GM18508 (cell line): Measurements from ENCODE around the gene AGXT.

Experiments used
- ATAC-seq: cut with Tn5 transposase; IDR thresholded peaks from one replicate; pipeline ENCODE4 v1.9.1; 2021; ENCODE audit warnings: moderate number of reproducible peaks; ENCODE audit not compliant: insufficient read depth, unreplicated experiment

Gene AGXT

DNA sequence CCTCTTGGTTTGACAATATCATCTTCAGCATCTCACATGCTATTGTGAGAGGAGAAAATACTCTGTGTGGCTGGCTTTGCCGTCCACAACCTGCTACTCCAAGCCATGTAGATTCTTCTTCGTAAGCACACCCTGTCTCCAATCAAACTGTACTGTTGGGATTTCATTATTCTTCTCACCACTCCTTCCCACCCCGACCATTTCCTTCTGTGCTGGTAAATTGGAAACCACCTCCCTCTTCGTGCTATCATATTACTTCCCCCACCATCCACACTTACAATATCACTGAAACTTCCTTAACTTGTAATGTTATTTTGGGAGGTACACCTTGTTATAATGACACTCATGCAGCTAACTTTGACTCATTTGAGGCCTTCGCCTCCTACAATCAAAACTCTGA is 3.2 kb upstream of the AGXT start:
- no peak for ATAC-seq

- ATAC-seq: no peak
These were observed 708 bp downstream of the AGXT start for GRCh38 chr2:240869109-240869955.

GRCh38 chr2:240869956-240870875 is 1.6 kb downstream of the AGXT start:
- no peak for ATAC-seq

DNA sequence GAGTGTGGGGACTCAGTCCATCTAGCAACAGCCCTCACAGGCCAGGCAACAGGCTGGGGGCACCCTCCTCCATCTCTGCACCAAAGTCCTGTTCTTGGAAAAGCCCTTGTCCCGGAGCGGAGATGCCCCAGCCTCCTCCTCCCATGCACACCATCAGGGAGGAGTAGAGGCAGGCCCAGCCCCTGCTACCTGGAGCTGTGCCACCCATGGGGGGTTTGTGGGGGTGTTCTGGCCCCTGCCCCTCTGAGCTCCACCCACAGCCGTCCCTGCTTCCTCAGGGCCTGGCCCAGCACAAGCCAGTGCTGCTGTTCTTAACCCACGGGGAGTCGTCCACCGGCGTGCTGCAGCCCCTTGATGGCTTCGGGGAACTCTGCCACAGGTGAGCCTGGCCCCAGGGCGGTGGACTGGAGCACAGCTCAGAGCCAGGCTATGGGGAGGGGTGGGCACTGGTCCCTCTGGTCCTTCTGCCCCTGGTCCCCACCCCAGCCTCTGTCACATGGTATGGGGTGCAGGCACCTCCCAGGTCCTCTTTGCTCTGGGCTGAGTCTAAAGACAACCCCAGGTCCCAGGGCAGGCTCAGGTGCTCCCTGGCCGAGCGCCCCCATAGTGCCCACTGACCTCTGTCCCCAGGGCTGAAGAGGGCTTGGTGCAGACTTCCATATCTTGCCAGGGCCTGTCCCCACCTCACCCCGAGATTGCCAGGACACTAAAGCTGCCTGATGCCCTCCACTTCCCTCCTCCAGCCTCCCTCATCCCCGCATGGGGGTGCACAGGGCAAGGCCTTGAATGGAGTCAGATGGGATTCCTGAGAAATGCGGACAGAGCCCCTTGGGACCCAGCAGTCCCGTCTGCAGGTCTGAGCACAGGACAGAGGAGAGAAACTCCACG is 2.7 kb downstream of the AGXT start:
- ATAC-seq: no peak

DNA sequence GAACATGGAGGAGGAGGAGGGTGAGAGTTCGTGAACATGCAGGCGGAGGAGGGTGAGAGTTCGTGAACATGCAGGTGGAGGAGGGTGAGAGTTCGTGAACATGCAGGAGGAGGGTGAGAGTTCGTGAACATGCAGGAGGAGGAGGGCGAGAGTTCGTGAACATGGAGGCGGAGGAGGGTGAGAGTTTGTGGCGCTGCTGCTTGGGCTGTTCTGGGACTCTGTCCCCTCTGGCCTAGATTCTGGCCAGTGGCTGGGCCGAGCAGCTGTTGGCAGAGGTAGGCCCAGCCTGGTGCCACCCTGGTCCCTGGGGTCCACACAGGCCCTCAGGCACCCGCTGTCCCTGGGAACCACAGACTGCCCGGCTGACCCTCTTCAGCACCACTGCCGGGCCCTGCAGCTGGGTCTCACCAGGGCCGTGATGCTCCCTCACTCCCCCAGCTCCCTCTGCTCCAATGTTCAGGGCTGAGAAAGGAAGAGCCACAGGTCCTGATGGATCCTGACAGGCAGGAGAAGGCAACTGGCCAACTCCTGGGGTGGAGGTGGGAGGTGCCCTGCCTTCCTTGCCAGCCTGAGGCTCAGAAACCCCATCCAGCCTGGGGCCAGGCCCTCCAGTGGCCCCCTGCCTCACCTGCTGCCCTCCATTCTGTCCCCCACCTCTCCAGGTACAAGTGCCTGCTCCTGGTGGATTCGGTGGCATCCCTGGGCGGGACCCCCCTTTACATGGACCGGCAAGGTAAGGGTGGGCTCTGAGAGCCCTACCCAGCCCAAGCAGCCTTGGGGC is 3.9 kb downstream of the AGXT start:
- ATAC-seq: no peak

- ATAC-seq: no peak
These were observed 4.6 kb downstream of the AGXT start for GRCh38 chr2:240873098-240873788.

DNA sequence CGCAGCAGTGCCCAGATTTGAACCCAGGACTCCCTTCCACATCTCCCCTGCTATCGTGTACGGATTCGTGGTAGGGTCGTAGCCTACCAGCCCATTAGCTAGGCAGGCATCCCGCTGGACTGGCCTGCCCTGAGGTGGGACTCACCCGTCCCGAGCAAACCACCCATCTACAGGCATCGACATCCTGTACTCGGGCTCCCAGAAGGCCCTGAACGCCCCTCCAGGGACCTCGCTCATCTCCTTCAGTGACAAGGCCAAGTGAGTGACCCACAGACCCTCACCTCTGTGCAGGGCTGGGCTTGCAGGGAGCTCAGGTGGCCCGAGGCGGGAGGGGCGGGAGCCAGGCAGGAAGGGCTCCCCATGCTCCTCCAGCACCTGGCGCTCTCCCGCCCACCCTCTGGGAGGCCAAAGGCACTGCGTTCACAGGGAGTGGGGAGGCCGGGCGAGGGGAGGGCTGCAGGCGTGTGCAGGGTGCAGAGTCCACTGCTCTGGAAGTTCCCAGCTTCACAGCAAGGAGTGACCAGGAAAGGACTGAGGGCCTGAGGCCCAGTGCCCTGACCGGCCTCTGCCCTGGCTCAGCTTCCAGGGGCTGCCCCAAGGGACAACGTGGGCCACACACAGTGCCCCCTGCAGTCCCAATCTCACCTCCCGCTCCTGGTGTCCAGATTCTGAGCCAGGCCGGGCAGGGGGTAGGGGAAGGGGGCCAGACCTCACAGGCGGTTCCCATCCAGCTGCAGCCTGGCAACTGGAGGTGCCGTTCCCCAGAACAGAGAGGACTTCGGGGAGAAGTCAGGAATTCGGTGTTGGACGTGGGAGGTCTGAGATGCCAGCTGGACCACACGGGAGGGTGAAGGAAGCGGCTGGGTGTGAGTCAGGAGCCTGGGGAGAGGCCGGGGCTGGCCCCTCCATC is 5.4 kb downstream of the AGXT start:
- no peak for ATAC-seq

GRCh38 chr2:240874715-240875227 is 6.1 kb downstream of the AGXT start:
- ATAC-seq: no peak

- no peak for ATAC-seq
These were observed 6.8 kb downstream of the AGXT start for GRCh38 chr2:240875228-240876034.

GRCh38 chr2:240876035-240876474 is 7.4 kb downstream of the AGXT start:
- ATAC-seq: no peak

DNA sequence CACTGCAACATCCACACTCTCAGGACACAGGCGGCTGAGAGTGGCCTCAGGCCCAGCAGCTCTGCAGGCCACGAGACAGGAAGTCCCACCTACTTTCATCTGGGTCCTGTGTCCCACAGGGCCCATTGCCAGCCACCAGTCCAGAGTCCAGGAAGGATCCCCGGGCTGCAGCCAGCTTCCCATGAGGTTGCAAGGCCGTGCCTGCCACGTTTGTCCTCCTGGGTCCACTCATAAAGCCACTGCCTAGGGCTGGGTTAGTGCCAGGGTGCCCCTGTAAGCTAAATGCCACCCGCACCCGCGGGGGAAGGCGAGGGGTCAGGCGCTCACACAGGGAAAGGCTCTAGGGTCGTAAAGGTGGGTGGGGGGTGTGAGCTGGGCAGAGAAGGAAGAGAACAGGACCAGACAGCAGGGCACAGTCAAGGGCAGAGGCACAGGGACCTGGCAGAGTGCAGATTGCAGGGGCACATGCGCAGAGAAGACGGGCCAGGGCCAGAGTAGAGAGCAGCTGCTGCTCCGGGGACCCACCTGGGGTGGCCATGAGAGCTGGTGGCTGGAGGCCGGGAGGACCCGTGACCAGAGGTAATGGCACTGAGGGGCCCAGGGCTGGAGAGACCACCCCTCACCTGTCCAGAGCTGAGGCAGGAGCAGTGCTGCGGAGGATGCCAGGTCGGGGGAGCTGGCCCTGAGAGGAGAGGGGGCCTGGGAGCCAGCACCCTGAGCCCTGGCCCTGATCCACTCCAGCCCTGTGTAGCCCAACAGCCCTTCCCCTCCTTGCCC is 8.0 kb downstream of the AGXT start:
- ATAC-seq: no peak

GRCh38 chr2:240877460-240878340 is 9.1 kb downstream of the AGXT start:
- ATAC-seq: no peak

DNA sequence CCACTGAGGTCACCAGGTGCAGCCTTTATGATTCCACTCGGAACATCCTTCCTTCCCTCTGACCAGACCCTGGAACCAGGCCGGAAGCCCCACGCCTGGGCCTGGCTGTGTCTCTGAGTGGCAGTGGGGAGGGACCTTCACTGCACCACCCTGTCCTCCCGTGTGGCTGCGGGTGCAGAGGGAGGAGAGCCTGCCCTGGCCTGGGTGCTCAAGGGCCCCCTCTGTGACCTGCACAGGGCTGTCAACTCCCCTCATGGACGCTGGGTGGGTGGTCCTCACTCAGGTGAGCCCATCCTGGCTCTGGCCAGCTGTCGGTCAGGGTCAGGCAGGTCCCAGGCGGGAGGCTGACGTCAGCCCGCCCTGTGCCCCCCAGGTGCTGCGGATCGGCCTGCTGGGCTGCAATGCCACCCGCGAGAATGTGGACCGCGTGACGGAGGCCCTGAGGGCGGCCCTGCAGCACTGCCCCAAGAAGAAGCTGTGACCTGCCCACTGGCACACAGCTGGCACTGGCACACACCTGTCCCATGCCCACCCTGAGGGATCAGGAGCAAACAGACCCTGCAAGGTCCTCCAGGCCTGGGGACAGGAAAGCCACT is 9.8 kb downstream of the AGXT start:
- no peak for ATAC-seq

DNA sequence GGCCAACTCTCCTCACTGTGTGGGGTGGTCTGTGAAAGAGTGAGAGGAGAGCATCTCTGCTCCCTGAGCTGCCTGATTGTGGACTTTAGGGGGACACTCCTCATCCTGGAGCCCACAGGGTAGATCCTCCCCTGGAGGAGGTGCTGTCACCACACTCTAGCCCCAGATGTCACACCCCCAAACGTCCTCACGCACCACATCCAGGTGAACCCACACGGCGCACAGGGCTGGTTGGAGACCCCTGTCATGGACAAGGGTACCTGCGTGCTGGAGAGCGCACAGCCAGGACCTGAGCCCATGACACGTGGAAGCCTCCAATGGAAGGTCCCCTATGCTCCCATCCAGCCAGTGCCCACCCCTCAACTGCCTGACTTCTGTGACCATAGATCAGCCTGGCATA is 10.5 kb downstream of the AGXT start:
- no peak for ATAC-seq

DNA sequence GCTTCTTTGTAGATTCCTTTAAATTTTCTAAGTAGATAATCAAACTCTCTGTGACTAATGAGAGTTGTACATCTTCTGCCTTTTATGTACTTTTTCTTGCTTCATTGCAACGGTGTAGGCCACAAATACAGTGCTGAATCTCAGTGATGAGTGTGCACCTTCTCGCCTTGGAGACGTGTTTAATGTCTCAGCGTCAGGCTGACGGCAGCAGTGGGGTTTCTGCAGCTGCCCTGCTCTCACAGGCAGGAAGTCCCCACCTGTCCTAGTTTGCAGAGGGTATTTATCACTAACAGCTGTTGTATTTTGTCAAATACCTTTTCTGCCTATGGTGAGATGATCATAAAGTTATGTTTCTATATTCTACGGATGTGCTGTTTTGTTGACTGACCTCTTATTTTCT is 13.3 kb downstream of the AGXT start:
- no peak for ATAC-seq
